AG09309 (cell line): ENCODE data around the gene TIMM23.

Experiments
- DNase-seq: peaks from one replicate; pipeline ENCODE4 v3.0.0-alpha.2; 2010; ENCODE audit warnings: low read depth
- H3K4me3 ChIP-seq: 2 replicates; pipeline ENCODE4 v1.5.1; 2011; ENCODE audit warnings: mild to moderate bottlenecking, low read depth, low read length, moderate library complexity; ENCODE audit not compliant: control insufficient read depth
- CTCF ChIP-seq: IDR thresholded peaks from 2 replicates; pipeline ENCODE4 v1.5.1; 2011; ENCODE audit warnings: mild to moderate bottlenecking, low read depth, low read length, inconsistent platforms; ENCODE audit not compliant: insufficient read depth, control insufficient read depth; ENCODE audit errors: missing control alignments

The TIMM23 gene

DNA sequence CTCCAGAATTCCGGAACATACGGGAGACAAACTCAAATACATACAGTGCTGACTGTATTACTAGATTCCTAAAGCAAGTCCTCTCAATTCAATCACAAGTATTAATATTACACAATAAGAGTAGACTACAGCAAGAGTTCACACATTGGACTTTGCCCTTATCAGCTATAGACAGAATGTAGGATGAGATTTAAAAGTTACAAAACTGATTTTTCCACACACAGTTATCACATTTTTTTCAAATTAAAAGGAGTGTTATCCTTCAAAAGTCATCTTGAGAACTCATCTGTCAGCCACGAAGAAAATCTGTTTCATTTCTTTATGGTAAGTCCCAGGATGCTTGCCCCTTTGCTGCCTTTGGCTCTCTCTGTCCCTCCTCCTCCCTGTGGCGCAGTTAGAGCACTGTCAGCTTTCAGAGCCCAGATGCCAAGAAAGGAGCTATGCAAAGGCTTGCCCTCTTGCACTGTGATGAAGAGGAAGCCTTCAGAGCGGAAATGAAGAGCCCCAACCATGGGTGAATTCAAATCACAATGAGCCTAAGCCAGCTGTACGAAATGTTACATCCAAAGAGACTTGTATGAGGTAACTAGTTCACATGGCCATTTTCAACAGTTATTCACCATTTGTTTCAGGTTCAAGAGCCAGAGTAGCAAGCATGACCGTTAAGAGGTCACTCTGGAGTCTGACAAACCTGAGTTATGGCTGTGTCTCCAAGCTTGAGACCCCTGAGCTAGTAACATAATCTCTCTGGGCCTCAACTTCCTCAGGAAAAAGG lies 47.5 kb downstream of the TIMM23 start:
- H3K4me3 ChIP-seq = no peak overlapping the region
- DNase-seq = no peak

DNA sequence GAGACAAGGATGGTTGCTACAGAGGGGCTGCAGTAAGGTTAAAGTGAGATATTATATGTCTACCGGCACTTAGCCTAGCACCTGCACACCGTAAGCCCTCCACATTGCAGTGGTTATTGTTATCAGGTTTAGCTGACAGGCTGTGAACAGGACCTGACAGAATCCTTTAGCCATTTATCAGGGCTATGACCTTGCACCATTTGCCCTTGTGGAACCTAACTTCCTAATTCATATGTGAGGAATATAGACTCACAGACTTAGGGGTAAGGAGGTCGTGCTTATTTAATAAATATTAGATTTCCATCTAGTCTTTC lies 48.0 kb downstream of the TIMM23 start:
- no peak for TF ChIP-seq CTCF
- no peak for DNase-seq
- no peak overlapping the region for H3K4me3 ChIP-seq

More for the DNA sequence above, 47.5 kb downstream of the TIMM23 start:
- TF ChIP-seq CTCF = no peak

DNA sequence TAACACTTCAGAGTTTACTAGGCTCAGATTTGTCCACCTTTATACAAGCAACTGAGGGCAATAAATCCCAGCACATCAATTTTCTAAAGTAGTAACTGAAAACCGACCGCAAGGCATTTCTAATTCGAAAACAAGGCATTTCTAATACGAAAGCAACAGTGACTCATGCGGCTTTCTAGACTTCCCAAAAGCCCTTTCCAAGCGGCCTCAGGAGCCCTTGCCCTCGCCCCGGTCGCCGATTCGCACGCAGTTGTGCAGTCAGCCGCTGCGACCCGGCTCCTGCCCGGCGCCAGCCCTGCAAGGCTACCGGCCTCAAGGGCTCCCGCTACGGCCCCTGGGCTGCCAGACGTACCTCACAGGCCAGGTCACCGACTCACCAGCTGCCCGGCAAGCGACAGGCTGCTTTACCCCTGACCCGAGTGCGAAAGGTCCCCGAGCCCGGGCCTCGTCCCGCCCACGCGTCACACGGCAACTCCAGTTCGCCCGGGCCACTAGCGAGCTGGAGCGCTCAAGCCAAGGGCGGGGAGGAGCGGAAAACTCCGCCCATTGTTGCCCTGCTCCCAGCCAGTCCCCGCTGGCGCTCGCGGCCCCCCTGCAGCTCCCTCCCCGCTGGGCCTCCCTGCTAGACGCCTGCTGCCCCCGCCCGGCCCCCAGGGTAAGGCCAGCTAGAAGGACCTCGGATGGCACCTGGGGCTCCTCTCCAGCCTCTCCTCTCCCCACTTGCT lies 50.9 kb downstream of the TIMM23 start:
- DNase-seq = peak; percentile 82
- peak overlapping the region; percentile 72 for H3K4me3 ChIP-seq
- TF ChIP-seq CTCF = peak; percentile 15

DNA sequence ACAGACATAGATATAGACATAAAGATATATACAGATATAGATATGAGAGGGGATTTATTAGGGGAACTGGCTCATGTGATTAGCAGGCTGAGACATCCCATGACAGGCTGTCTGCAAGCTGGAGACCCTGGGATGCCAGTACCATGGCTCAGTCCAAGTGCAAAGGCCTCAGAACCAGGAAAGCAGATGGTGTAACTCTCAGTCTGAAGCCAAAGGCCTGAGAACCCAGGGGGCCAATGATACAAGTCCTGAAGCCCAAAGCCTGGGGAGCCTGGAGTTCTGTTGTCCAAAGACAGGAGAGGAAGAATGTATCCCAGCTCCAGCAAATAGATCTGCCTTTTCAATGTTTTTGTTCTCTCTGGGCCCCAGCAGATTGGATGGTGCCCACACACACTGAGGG lies 52.7 kb downstream of the TIMM23 start:
- TF ChIP-seq CTCF = no peak
- no peak for DNase-seq
- H3K4me3 ChIP-seq = no peak overlapping the region

DNA sequence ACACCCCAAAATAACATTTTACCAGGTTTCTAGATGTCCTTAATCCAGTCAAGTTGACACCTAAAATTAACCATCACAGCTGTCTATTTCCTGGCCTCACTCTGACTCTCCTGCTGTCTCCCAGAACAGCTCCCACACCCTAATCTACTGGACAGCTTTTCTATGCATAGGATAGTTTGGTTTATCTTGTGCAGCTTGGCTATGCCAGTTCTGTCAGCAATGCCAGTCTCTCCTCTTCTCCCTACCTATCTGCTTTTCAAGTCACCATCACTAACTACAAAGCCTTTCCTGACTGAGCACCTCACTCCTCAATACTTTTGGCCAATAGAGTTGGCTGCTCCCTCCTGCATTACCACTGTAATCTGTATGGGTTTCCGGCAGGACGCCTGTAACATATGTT lies 53.1 kb downstream of the TIMM23 start:
- DNase-seq = no peak
- no peak overlapping the region for H3K4me3 ChIP-seq
- TF ChIP-seq CTCF = no peak

DNA sequence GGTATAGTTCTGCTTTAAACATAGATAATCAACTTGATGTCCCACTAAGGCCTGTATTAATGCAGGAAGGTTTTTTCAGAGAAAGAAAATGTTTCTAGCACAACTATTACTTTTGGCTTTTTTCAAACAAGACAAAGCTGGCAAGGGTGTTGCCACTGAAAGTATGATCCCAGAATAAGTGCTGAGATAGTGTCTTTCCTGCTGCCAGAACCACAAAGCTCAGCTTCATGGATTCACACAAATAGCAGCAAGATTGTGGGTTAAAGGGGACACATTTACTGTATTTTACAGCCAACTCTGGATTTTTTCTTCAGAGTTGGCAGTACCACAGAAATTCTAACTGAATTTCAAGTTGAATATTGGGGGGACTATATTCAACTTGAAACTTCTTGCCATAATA lies 53.8 kb downstream of the TIMM23 start:
- no peak overlapping the region for H3K4me3 ChIP-seq
- no peak for TF ChIP-seq CTCF
- no peak for DNase-seq
